GM12864 (cell line): ENCODE data around the gene ORAI2.

ENCODE experiments used
- DNase-seq: peaks from one replicate; pipeline ENCODE4 v3.0.0-alpha.2; 2011; ENCODE audit warnings: low read depth
- H3K4me3 ChIP-seq: 2 replicates; pipeline ENCODE4 v1.5.1; 2011; ENCODE audit warnings: mild to moderate bottlenecking, low read depth, low read length, control low read depth
- CTCF ChIP-seq: IDR thresholded peaks from 2 replicates; pipeline ENCODE4 v1.5.1; 2011; ENCODE audit warnings: low read depth, mild to moderate bottlenecking, moderate library complexity, low read length, control low read depth, inconsistent platforms; ENCODE audit errors: missing control alignments

Gene ORAI2

GRCh38 chr7:102463841-102464576, 30.6 kb downstream of the ORAI2 start:
- TF ChIP-seq CTCF: no peak
- peak overlapping the region; percentile 95 for H3K4me3 ChIP-seq
- DNase-seq: no peak

GRCh38 chr7:102464577-102465280, 31.4 kb downstream of the ORAI2 start, which contains the start of the genes ALKBH4 and LRWD1:
TSS of gene ALKBH4 (minus strand) at chr7:102464863. CDS start at chr7:102464836, 27 bp downstream.
TSS of gene LRWD1 (plus strand) at chr7:102464984. CDS start at chr7:102465081, 97 bp downstream.
- peak; percentile 83 for DNase-seq
- no peak for TF ChIP-seq CTCF

GRCh38 chr7:102466097-102466496, 32.7 kb downstream of the ORAI2 start:
- peak overlapping the region; percentile 95 for H3K4me3 ChIP-seq

More at GRCh38 chr7:102464577-102465280, 31.4 kb downstream of the ORAI2 start, which contains the start of the genes ALKBH4 and LRWD1:
- H3K4me3 ChIP-seq: peak within 1 kb of the TSS; percentile 95

GRCh38 chr7:102467581-102468477, 34.5 kb downstream of the ORAI2 start:
- DNase-seq: no peak
- H3K4me3 ChIP-seq: no peak overlapping the region
- TF ChIP-seq CTCF: no peak

More at GRCh38 chr7:102466097-102466496, 32.7 kb downstream of the ORAI2 start:
- no peak for DNase-seq
- TF ChIP-seq CTCF: no peak

GRCh38 chr7:102468478-102469350, 35.3 kb downstream of the ORAI2 start:
- no peak for DNase-seq
- H3K4me3 ChIP-seq: no peak overlapping the region
- TF ChIP-seq CTCF: no peak

- H3K4me3 ChIP-seq: no peak overlapping the region
- TF ChIP-seq CTCF: no peak
- no peak for DNase-seq
These were observed 36.1 kb downstream of the ORAI2 start for GRCh38 chr7:102469351-102469971.
